ENCODE results near the gene KLK12. TPM values are rescaled to one million over a fixed set of nuclear protein-coding genes. Genes with fewer than 3 reads are reported as not detected.
"Not testable (repeated sequence)": the region's sequence is repeated elsewhere in the genome, so short reads cannot be mapped to it uniquely, and the experiment has no call there.

KLK12 gene
- total RNA-seq, 6 experiments from 2014 or later = not detected

DNA sequence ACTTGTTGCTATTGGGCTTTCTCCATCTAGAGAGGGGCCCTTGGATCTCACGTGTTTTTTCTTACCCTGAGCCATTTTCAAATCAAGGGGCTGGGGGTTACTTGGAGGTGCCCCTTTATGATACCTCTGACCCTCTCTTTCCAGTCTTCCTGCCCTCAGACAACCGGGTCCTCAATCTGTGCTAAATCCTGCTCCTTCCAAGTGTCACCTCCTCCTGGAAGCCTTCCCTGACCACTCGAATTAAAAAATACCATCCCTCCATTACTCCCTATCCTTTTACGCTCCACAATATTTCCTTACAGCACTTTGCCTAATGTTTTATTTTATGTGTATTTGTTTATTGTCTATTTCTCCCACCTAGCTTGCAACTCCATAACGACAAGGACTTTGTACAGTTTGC is 36.7 kb downstream of the KLK12 start:
- DNase-seq = no peak
- Histone ChIP-seq H3K36me3 (no peaks in the 10 kb centered on the region), H3K27me3 (no peaks in the 10 kb centered on the region), H3K4me1 (no peaks in the 10 kb centered on the region), H3K4me3 (no peak overlapping the region), H3K27ac (no peak overlapping the region), H3K9me3 (no peaks in the 10 kb centered on the region)
- ATAC-seq = no peak
- 41% methylated on average over 5 of the region's 5 CpGs for WGBS (ENCODE audit: insufficient coverage, low coverage, low lambda C conversion rate, missing lambda C conversion rate)
- intact Hi-C loops (cut with DNase I) = no loop called here
- TF ChIP-seq POLR2A (IDR thresholded peaks at IDR 0.05) = no peak
- TF ChIP-seq, protein P1, sequence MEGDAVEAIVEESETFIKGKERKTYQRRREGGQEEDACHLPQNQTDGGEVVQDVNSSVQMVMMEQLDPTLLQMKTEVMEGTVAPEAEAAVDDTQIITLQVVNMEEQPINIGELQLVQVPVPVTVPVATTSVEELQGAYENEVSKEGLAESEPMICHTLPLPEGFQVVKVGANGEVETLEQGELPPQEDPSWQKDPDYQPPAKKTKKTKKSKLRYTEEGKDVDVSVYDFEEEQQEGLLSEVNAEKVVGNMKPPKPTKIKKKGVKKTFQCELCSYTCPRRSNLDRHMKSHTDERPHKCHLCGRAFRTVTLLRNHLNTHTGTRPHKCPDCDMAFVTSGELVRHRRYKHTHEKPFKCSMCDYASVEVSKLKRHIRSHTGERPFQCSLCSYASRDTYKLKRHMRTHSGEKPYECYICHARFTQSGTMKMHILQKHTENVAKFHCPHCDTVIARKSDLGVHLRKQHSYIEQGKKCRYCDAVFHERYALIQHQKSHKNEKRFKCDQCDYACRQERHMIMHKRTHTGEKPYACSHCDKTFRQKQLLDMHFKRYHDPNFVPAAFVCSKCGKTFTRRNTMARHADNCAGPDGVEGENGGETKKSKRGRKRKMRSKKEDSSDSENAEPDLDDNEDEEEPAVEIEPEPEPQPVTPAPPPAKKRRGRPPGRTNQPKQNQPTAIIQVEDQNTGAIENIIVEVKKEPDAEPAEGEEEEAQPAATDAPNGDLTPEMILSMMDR (IDR thresholded peaks at IDR 0.05) = no peak

DNA sequence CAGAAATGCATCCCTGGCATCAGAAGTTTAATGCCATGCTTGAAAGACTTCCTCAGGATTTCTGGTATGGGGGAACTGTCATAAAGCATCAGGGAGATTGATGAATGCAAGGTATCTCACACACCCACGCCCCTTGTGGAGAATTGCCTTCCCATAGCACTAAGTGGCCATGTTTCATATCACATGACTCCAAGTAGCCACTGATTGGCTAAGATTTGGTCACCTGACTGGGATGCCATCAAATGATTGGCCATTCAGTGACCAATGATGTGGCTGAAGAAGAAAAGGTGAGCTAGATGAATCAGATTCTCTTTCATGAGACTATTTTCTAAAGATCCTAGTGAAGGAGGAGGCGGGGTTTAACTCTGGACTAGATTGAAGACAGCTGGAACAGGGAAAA is 40.7 kb downstream of the KLK12 start:
- Histone ChIP-seq H3K4me1 (no peaks in the 10 kb centered on the region), H3K36me3 (no peaks in the 10 kb centered on the region)

DNA sequence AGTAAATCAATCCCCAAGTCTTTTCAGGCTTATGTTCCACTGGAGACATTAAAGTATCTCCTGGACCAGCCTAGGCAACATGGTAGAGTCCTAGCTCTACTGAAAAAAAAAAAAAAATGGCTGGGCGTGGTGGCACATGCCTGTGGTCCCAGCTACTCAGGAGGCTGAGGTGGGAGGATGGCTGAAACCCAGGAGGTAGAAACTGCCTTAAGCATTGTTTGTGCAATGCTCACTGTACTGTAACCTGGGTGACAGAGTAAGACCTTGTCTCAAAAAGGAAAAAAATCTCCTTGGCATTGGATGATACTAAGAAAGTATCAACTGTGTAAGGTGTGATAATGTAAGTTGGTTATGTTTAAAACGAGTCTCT is 42.2 kb downstream of the KLK12 start:
- DNase-seq (no peak), ATAC-seq (no peak)
- WGBS (ENCODE audit: insufficient coverage, low coverage, low lambda C conversion rate, missing lambda C conversion rate) = 39% methylated on average over 2 of the region's 2 CpGs
- intact Hi-C loops (cut with DNase I) = no loop called here
- TF ChIP-seq, protein P1 (IDR thresholded peaks at IDR 0.05) = no peak
- no peak for TF ChIP-seq POLR2A (IDR thresholded peaks at IDR 0.05)
- Histone ChIP-seq H3K27ac (no peak overlapping the region), H3K9me3 (no peaks in the 10 kb centered on the region), H3K27me3 (no peaks in the 10 kb centered on the region), H3K36me3 (no peaks in the 10 kb centered on the region), H3K4me1 (no peaks in the 10 kb centered on the region), H3K4me3 (no peak overlapping the region)

More for the DNA sequence above, 40.7 kb downstream of the KLK12 start:
- DNase-seq (no peak), ATAC-seq (no peak)
- 60% methylated on average over 2 of the region's 2 CpGs for WGBS (ENCODE audit: insufficient coverage, low coverage, low lambda C conversion rate, missing lambda C conversion rate)
- intact Hi-C loops (cut with DNase I) = no loop called here
- no peak for TF ChIP-seq POLR2A (IDR thresholded peaks at IDR 0.05)
- TF ChIP-seq, protein P1 (IDR thresholded peaks at IDR 0.05) = no peak
- Histone ChIP-seq H3K27me3 (no peaks in the 10 kb centered on the region), H3K4me3 (no peak overlapping the region), H3K9me3 (no peaks in the 10 kb centered on the region), H3K27ac (no peak overlapping the region)

DNA sequence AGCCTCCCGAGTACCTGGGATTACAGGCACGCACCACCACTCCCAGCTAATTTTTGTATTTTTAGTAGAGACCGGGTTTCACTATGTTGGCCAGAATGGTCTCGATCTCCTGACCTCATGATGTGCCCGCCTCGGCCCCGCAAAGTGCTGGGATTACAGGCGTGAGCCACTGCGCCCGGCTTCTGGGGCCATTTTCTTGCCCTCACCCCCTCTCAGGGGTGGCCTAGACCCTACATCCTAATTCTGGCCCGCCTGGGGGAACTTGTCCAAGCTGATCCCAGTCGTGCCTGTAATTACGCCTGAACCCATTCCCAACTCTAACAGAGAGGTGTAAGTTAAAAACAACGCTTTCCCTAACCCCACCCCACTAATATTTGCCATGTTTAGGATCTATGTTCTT is 50.4 kb downstream of the KLK12 start:
- WGBS (ENCODE audit: insufficient coverage, low coverage, low lambda C conversion rate, missing lambda C conversion rate) = 56% methylated on average over 8 of the region's 14 CpGs
- ATAC-seq; H3K9me3 ChIP-seq; DNase-seq; H3K27ac ChIP-seq; H3K27me3 ChIP-seq; H3K4me1 ChIP-seq; H3K36me3 ChIP-seq; H3K4me3 ChIP-seq; intact Hi-C loops (cut with DNase I): not testable (repeated sequence)

DNA sequence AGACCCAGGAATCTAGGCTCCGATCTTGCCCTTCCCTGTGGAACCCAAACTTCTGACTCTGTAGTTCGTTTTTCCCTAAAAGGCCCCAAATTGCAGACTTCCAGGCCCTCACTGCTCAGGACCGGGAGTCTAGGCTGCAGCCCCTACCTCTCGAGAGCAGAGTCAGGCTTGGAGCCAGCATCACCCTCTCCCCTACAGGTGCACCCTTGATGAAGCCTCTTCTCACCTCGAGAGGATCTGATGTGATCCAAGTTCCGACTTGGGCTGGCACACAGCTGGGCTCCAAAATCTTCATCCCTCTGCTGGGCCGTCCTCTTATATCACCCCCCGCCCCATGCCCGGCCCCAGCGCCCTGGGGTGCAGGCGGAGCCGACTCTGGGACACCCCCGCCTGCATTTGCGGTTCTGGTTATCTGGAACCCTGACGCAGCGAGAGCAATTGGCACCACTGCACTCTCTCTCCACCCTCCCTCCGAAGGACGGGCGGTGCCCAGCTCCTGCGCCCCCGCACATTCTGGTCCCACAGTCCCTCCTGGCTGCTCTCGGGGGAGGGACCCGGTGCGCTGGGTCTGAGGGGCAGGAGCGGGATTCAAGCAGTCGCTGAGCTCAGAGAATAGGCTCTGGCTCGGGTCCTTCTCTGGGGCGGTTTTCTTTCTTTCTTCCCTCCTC is 51.0 kb downstream of the KLK12 start, which contains the start of gene KLK7:
KLK7 (minus strand) TSS at position 293 of the 668 bp plus-strand sequence. CDS start 1,518 bp downstream, outside the sequence.
- Histone ChIP-seq H3K9me3 (no peaks in the 10 kb centered on the region), H3K4me1 (no peaks in the 10 kb centered on the region), H3K27me3 (no peaks in the 10 kb centered on the region), H3K36me3 (no peaks in the 10 kb centered on the region), H3K4me3 (no peak within 1 kb of the TSS), H3K27ac (no peak within 1 kb of the TSS)
- intact Hi-C loops (cut with DNase I) = no loop called here
- WGBS (ENCODE audit: insufficient coverage, low coverage, low lambda C conversion rate, missing lambda C conversion rate) = 23% methylated on average over 11 of the region's 28 CpGs
- no peak for DNase-seq
- no peak for ATAC-seq
- TF ChIP-seq POLR2A (IDR thresholded peaks at IDR 0.05) = no peak
- TF ChIP-seq, protein P1 (IDR thresholded peaks at IDR 0.05) = no peak

Data from right lobe of liver (tissue), 6 donors.